Kidney glomerular epithelial cell (primary cell): Measurements from ENCODE around the gene SLC5A10.

Source experiments
- DNase-seq: peaks from one replicate; lab custom pipeline; 2025; lab: John Stamatoyannopoulos, UW

Gene SLC5A10

GRCh38 chr17:18984273-18985114, 32.5 kb downstream of the SLC5A10 start:
- no peak for DNase-seq

- no peak for DNase-seq
These were observed 33.5 kb downstream of the SLC5A10 start for GRCh38 chr17:18985475-18985874.

- no peak for DNase-seq
These were observed 34.7 kb downstream of the SLC5A10 start for GRCh38 chr17:18986541-18987229.

GRCh38 chr17:18987230-18987610, 35.3 kb downstream of the SLC5A10 start:
- DNase-seq: no peak

GRCh38 chr17:18987862-18988545, 36.0 kb downstream of the SLC5A10 start:
- no peak for DNase-seq

GRCh38 chr17:18988546-18989173, 36.7 kb downstream of the SLC5A10 start:
- DNase-seq: no peak

- DNase-seq: no peak
These were observed 38.4 kb downstream of the SLC5A10 start for GRCh38 chr17:18990331-18990730.

GRCh38 chr17:18991531-18992315, 39.8 kb downstream of the SLC5A10 start:
- DNase-seq: no peak

- no peak for DNase-seq
These were observed 40.6 kb downstream of the SLC5A10 start for GRCh38 chr17:18992454-18993130.

GRCh38 chr17:18993905-18994526, 42.1 kb downstream of the SLC5A10 start:
- DNase-seq: no peak

GRCh38 chr17:18994631-18995030, 42.7 kb downstream of the SLC5A10 start:
- DNase-seq: no peak

- no peak for DNase-seq
These were observed 43.3 kb downstream of the SLC5A10 start for GRCh38 chr17:18995220-18995619.

GRCh38 chr17:18996458-18996857, 44.5 kb downstream of the SLC5A10 start:
- DNase-seq: no peak

GRCh38 chr17:18997650-18998196, 45.8 kb downstream of the SLC5A10 start:
- DNase-seq: no peak

GRCh38 chr17:18999394-18999793, 47.4 kb downstream of the SLC5A10 start:
- DNase-seq: no peak

- no peak for DNase-seq
These were observed 47.9 kb downstream of the SLC5A10 start for GRCh38 chr17:18999911-19000310.

GRCh38 chr17:19000531-19001325, 48.8 kb downstream of the SLC5A10 start:
- peak; percentile 10 for DNase-seq

GRCh38 chr17:19001907-19002590, 50.1 kb downstream of the SLC5A10 start:
- no peak for DNase-seq
